IMR-90 (cell line): ENCODE measurements around the gene SGK1. TPM values are rescaled to one million over a fixed set of nuclear protein-coding genes. Genes with fewer than 3 reads are reported as not detected.

Experiments used
- ATAC-seq: fragments of 200-7000 bp; cut with Tn5 transposase; 2 replicates; pipeline ENCODE4 v1.9.1; 2020; ENCODE audit warnings: low read depth, mild to moderate bottlenecking, moderate library complexity
- BruUV-seq: library from RNA; stranded (reverse); fragments of 400-500 nt; replicated peaks from 2 replicates; lab custom pipeline; 2021; lab: Mats Ljungman, UMichigan
- CTCF ChIA-PET: fragments of 300-600 bp; formaldehyde crosslinking; extraction: SDS; loops from one replicate; lab custom pipeline; 2021; ENCODE audit warnings: antibody characterized with exemption; lab: Yijun Ruan, JAX
- POLR2A ChIA-PET: fragments of 300-600 bp; sonication (Branson Sonifier 250); formaldehyde crosslinking; loops from one replicate; lab custom pipeline; 2022; ENCODE audit warnings: antibody characterized with exemption; ENCODE audit not compliant: unreplicated experiment; lab: Charles Lee
- DNase-seq: peaks from one replicate; pipeline ENCODE4 v3.0.0; 2013
- H2AFZ ChIP-seq: replicated peaks from 2 replicates; pipeline ENCODE3; 2013; ENCODE audit warnings: low read length, mild to moderate bottlenecking; ENCODE audit not compliant: poor library complexity
- H2AK5ac ChIP-seq: 2 replicates; pipeline ENCODE4 v1.6.1; 2013; ENCODE audit warnings: low read depth, low read length, inconsistent platforms
- H2AK9ac ChIP-seq: replicated peaks from 2 replicates; pipeline ENCODE3; 2013; ENCODE audit warnings: mild to moderate bottlenecking, low read depth, low read length, moderate library complexity; ENCODE audit not compliant: poor library complexity
- H2BK120ac ChIP-seq: 2 replicates; pipeline ENCODE4 v1.6.1; 2013; ENCODE audit warnings: low read depth, low read length, inconsistent platforms
- H2BK15ac ChIP-seq: 3 replicates; pipeline ENCODE4 v1.6.1; 2013; ENCODE audit warnings: low read depth, low read length, inconsistent platforms
- H2BK20ac ChIP-seq: 2 replicates; pipeline ENCODE4 v1.6.1; 2013; ENCODE audit warnings: low read depth, mild to moderate bottlenecking, inconsistent platforms, low read length, moderate library complexity
- H2BK5ac ChIP-seq: 2 replicates; pipeline ENCODE4 v1.6.1; 2013; ENCODE audit warnings: mild to moderate bottlenecking, low read depth, low read length, inconsistent platforms; ENCODE audit not compliant: poor library complexity, severe bottlenecking
- H3K14ac ChIP-seq: replicated peaks from 2 replicates; pipeline ENCODE4 v1.6.1; 2013; ENCODE audit warnings: low read depth, low read length, inconsistent platforms
- H3K18ac ChIP-seq: 2 replicates; pipeline ENCODE4 v1.6.1; 2013; ENCODE audit warnings: low read depth, low read length, control low read depth
- H3K23ac ChIP-seq: 2 replicates; pipeline ENCODE4 v1.6.1; 2013; ENCODE audit warnings: low read depth, low read length, inconsistent platforms
- H3K27ac ChIP-seq: 2 replicates; pipeline ENCODE4 v1.5.1; 2013; ENCODE audit warnings: mild to moderate bottlenecking, control low read depth, low read length; ENCODE audit not compliant: insufficient read depth
- H3K27me3 ChIP-seq: 2 replicates; pipeline ENCODE4 v1.6.1; 2013; ENCODE audit warnings: low read length; ENCODE audit not compliant: control insufficient read depth, insufficient read depth
- H3K36me3 ChIP-seq: 2 replicates; pipeline ENCODE4 v1.6.1; 2013; ENCODE audit warnings: low read length, mixed read lengths; ENCODE audit not compliant: control insufficient read depth, insufficient read depth
- H3K4ac ChIP-seq: 2 replicates; pipeline ENCODE4 v1.6.1; 2013; ENCODE audit warnings: low read depth, low read length, inconsistent platforms
- H3K4me1 ChIP-seq: 2 replicates; pipeline ENCODE4 v1.6.1; 2013; ENCODE audit warnings: low read length, mixed read lengths; ENCODE audit not compliant: control insufficient read depth, insufficient read depth
- H3K4me2 ChIP-seq: 2 replicates; pipeline ENCODE4 v1.6.1; 2013; ENCODE audit warnings: low read depth, mild to moderate bottlenecking, control low read depth, low read length, moderate library complexity
- H3K4me3 ChIP-seq: 2 replicates; pipeline ENCODE4 v1.5.1; 2013; ENCODE audit warnings: low read depth, mild to moderate bottlenecking, control low read depth, low read length, moderate library complexity; ENCODE audit not compliant: insufficient read depth
- H3K56ac ChIP-seq: 2 replicates; pipeline ENCODE4 v1.6.1; 2013; ENCODE audit warnings: low read length, inconsistent platforms; ENCODE audit not compliant: insufficient read depth; ENCODE audit errors: extremely low read depth
- H3K79me1 ChIP-seq, 2 experiments: 2 replicates each; pipeline ENCODE4 v1.6.1; 2013; ENCODE audit warnings: low read length in 2 of 2, inconsistent platforms in 1 of 2, low read depth in 1 of 2
- H3K9ac ChIP-seq: 2 replicates; pipeline ENCODE4 v1.6.1; 2013; ENCODE audit warnings: low read depth, low read length, control low read depth
- H3K9me1 ChIP-seq: 2 replicates; pipeline ENCODE4 v1.6.1; 2013; ENCODE audit warnings: low read length, inconsistent platforms; ENCODE audit not compliant: insufficient read depth
- H3K9me3 ChIP-seq: 2 replicates; pipeline ENCODE4 v1.6.1; 2013; ENCODE audit warnings: low read length; ENCODE audit not compliant: control insufficient read depth, insufficient read depth
- H4K20me1 ChIP-seq: 2 replicates; pipeline ENCODE4 v1.6.1; 2013; ENCODE audit warnings: low read length, inconsistent platforms; ENCODE audit not compliant: insufficient read depth
- H4K5ac ChIP-seq: 2 replicates; pipeline ENCODE4 v1.6.1; 2013; ENCODE audit warnings: mild to moderate bottlenecking, low read depth, low read length, control low read depth
- H4K8ac ChIP-seq, 2 experiments: 2 replicates each; pipeline ENCODE4 v1.6.1; 2013; ENCODE audit warnings: low read depth in 2 of 2, low read length in 2 of 2, control low read depth in 1 of 2, inconsistent platforms in 1 of 2
- H4K91ac ChIP-seq: 2 replicates; pipeline ENCODE4 v1.6.1; 2013; ENCODE audit warnings: low read depth, low read length, inconsistent platforms; ENCODE audit not compliant: insufficient read depth
- CHD1 ChIP-seq: IDR thresholded peaks from 2 replicates; pipeline ENCODE4 v1.6.1; 2012; ENCODE audit warnings: low read depth, low read length, improper control_type of control experiment
- FOS ChIP-seq: fragments of 150-350 bp; IDR thresholded peaks from 2 replicates; pipeline ENCODE4 v1.6.1; 2016; ENCODE audit warnings: low read depth, low read length
- MAFK ChIP-seq: IDR thresholded peaks from 2 replicates; pipeline ENCODE4 v1.6.1; 2012; ENCODE audit warnings: low read depth, low read length, improper control_type of control experiment
- MXI1 ChIP-seq: IDR thresholded peaks from 2 replicates; pipeline ENCODE4 v1.6.1; 2012; ENCODE audit warnings: low read depth, mild to moderate bottlenecking, low read length, moderate library complexity, borderline replicate concordance
- POLR2A ChIP-seq: IDR thresholded peaks from 2 replicates; pipeline ENCODE4 v1.6.1; 2012; ENCODE audit warnings: mild to moderate bottlenecking, low read depth, low read length
- SMC3 ChIP-seq: fragments of 150-350 bp; IDR thresholded peaks from 2 replicates; pipeline ENCODE4 v1.6.1; 2016; ENCODE audit warnings: low read depth, mild to moderate bottlenecking, antibody characterized with exemption, low read length, moderate library complexity
- WGBS, 2 experiments: methylation state at CpG; one replicate each; pipeline versions ENCODE4 v1.1.5 to v1.1.7; 2013; ENCODE audit warnings: missing lambda C conversion rate in 2 of 2; ENCODE audit not compliant: insufficient read length in 1 of 2; ENCODE audit errors: extremely low coverage in 2 of 2; 5-methylcytosine and 5-hydroxymethylcytosine counted together
- dilution Hi-C: fragments of 300-500 bp; cut with HindIII; formaldehyde crosslinking; loops from one replicate; pipeline ENCODE4 v1.14.3; 2018; ENCODE audit warnings: low sequenced_read_pairs; ENCODE audit not compliant: unreplicated experiment
- in situ Hi-C: fragments of 300-500 bp; cut with MboI; formaldehyde crosslinking; loops from 3 replicates; pipeline ENCODE4 v1.14.3; 2019; ENCODE audit warnings: low sequenced_read_pairs, inconsistent platforms, mixed read lengths
- intact Hi-C: fragments of 100-400 bp; cut with micrococcal nuclease; formaldehyde crosslinking; loops from 2 replicates; pipeline ENCODE4 v1.10.0; 2022
- polyA plus RNA-seq, 3 experiments: library from polyadenylated mRNA; depleted of rRNA; stranded (reverse); fragments of >200 nt; gene quantifications; 2 replicates each; pipeline ENCODE4 v1.2.3, GENCODE V29; 2012; ENCODE audit warnings: low replicate concordance in 1 of 3
- total RNA-seq: library from RNA; depleted of rRNA; stranded (reverse); fragments of >200 nt; gene quantifications from 2 replicates; pipeline ENCODE4 v1.2.3, GENCODE V29; 2012

Gene SGK1
- total and polyA plus RNA-seq, 2 of the 4 experiments (the other 2 are of a cell fraction), result 121 to 255 TPM

DNA sequence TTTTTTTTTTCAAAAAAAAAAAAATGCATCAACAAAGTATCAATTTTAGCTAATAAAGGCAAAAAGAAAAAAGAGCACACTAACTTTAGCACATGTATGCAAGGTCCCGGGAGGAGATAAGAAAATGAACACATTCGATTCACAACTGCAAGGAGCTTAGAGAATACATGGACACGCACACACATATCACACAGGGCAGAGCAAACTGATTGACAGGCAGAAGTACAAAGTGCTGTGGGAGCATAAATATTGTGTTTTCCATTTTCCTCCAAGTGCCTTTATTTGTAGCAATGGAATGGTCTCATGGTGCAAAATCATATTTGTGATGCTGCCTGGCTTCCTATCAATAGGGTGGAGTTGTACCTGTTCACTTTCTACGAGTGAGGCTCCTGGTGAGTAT, 63.8 kb downstream of the SGK1 start:
- H3K9me1 ChIP-seq, result no peaks in the 10 kb centered on the region
- H2AFZ ChIP-seq, result no peak overlapping the region
- H2BK5ac ChIP-seq, result no peak overlapping the region
- H3K23ac ChIP-seq, result no peak overlapping the region
- H3K9ac ChIP-seq, result no peak overlapping the region
- H2AK5ac ChIP-seq, result no peak overlapping the region
- no peak overlapping the region for H4K5ac ChIP-seq
- no peaks in the 10 kb centered on the region for H4K20me1 ChIP-seq
- H2BK120ac ChIP-seq, result no peak overlapping the region
- DNase-seq, result no peak
- H3K9me3 ChIP-seq, result no peaks in the 10 kb centered on the region
- H3K27ac ChIP-seq, result no peak overlapping the region
- H2AK9ac ChIP-seq, result no peak overlapping the region
- ATAC-seq, result no peak
- H4K91ac ChIP-seq, result no peak overlapping the region
- TF ChIP-seq MAFK (no peak), MXI1 (no peak), POLR2A (no peak), FOS (no peak), SMC3 (no peak), CHD1 (no peak)
- BruUV-seq, result no TSS peak
- intact Hi-C loops (no loop called here), dilution Hi-C loops (no loop called here), in situ Hi-C loops (no loop called here)
- H2BK20ac ChIP-seq, result no peak overlapping the region
- no CpG with 5 or more reads among the region's 4 CpGs for WGBS, 2 experiments
- H3K4me3 ChIP-seq, result no peak overlapping the region
- no peaks in the 10 kb centered on the region for H3K27me3 ChIP-seq
- no peak overlapping the region for H3K4ac ChIP-seq
- no peaks in the 10 kb centered on the region for H3K36me3 ChIP-seq
- H2BK15ac ChIP-seq, result no peak overlapping the region
- POLR2A ChIA-PET, result no interaction called here
- H3K4me1 ChIP-seq, result peaks cover 9% of the 10 kb centered on the region
- no peak overlapping the region for H4K8ac ChIP-seq
- no peaks in the 10 kb centered on the region for H3K79me1 ChIP-seq
- CTCF ChIA-PET, result no interaction called here
- H3K18ac ChIP-seq, result no peak overlapping the region
- no peak overlapping the region for H3K56ac ChIP-seq
- no peak overlapping the region for H3K4me2 ChIP-seq
- 0 out of 2 replicates have a peak overlapping the region, but pooled peaks have one; percentile 35 for H3K14ac ChIP-seq
